Ovary (tissue), 3 donors: ENCODE measurements around the gene SYPL1.

Experiments used
- EP300 ChIP-seq: sonication (generic); formaldehyde crosslinking; IDR thresholded peaks from one replicate; pipeline ENCODE4 v1.6.1; 2017; ENCODE audit warnings: antibody characterized with exemption
- POLR2A ChIP-seq: fragments of 450-650 bp; IDR thresholded peaks from one replicate; pipeline ENCODE4 v1.6.1; 2017; ENCODE audit warnings: antibody characterized with exemption, mild to moderate bottlenecking, moderate library complexity
- TF ChIP-seq, protein P1 (sequence below), 3 donors: fragments of 450-650 bp in 2 of 3; fragments of 200-600 bp in 1 of 3; IDR thresholded peaks; one replicate each; pipeline versions ENCODE4 v1.5.1 to v1.8.0; 2016 to 2022; ENCODE audit warnings: antibody characterized with exemption in 3 of 3, mild to moderate bottlenecking in 1 of 3
- donor health status: DM: no; HTN: no; CAD: no.

GRCh38 chr7:106045586-106045985, 66.5 kb downstream of the SYPL1 start:
- TF ChIP-seq, protein P1, sequence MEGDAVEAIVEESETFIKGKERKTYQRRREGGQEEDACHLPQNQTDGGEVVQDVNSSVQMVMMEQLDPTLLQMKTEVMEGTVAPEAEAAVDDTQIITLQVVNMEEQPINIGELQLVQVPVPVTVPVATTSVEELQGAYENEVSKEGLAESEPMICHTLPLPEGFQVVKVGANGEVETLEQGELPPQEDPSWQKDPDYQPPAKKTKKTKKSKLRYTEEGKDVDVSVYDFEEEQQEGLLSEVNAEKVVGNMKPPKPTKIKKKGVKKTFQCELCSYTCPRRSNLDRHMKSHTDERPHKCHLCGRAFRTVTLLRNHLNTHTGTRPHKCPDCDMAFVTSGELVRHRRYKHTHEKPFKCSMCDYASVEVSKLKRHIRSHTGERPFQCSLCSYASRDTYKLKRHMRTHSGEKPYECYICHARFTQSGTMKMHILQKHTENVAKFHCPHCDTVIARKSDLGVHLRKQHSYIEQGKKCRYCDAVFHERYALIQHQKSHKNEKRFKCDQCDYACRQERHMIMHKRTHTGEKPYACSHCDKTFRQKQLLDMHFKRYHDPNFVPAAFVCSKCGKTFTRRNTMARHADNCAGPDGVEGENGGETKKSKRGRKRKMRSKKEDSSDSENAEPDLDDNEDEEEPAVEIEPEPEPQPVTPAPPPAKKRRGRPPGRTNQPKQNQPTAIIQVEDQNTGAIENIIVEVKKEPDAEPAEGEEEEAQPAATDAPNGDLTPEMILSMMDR (IDR thresholded peaks at IDR 0.05) = no peak
- no peak for TF ChIP-seq POLR2A
- TF ChIP-seq EP300 = no peak
